Measurements from ENCODE around the gene TACO1. TPM values are rescaled to one million over a fixed set of nuclear protein-coding genes. Genes with fewer than 3 reads are reported as not detected.

Gene TACO1
- polyA plus RNA-seq, 3 donors = 11.5 to 18.9 (median 17.8) TPM

Other genes starting within 250 kb of the TACO1 start
- 10 to 100 TPM; 12.3 to 65.8 (median 16.0) TPM for gene CYB561, start 154.6 kb upstream of the TACO1 start, polyA plus RNA-seq
- gene ACE, start 123.8 kb upstream of the TACO1 start, polyA plus RNA-seq = 1 to 10 TPM; 2.2 to 7.6 (median 5.7) TPM
- gene KCNH6, start 77.5 kb upstream of the TACO1 start, polyA plus RNA-seq = under 1 TPM in 2 of 3 donors, not detected in 1; 0.06 to 0.92 TPM
- gene DCAF7, start 50.4 kb upstream of the TACO1 start, polyA plus RNA-seq = 10 to 100 TPM; 12.9 to 21.1 (median 18.2) TPM
- 10 to 100 TPM in 2 of 3 donors, 1 to 10 TPM in 1; 9.7 to 34.4 (median 22.7) TPM for gene MAP3K3, start 21.5 kb downstream of the TACO1 start, polyA plus RNA-seq
- 10 to 100 TPM; 10.4 to 18.8 (median 14.2) TPM for gene LIMD2, start 99.2 kb downstream of the TACO1 start, polyA plus RNA-seq
- gene STRADA, start 140.9 kb downstream of the TACO1 start, polyA plus RNA-seq = 10 to 100 TPM; 10.7 to 17.5 (median 16.6) TPM
- gene CCDC47, start 172.7 kb downstream of the TACO1 start, polyA plus RNA-seq = 10 to 100 TPM; 24.0 to 67.4 (median 35.6) TPM
- gene DDX42, start 173.3 kb downstream of the TACO1 start, polyA plus RNA-seq = 10 to 100 TPM; 63.1 to 93.2 (median 71.4) TPM
- gene PSMC5, start 226.5 kb downstream of the TACO1 start, polyA plus RNA-seq = 100 to 1,000 TPM in 2 of 3 donors, 10 to 100 TPM in 1; 78.4 to 204 (median 141) TPM
- 10 to 100 TPM; 14.5 to 21.9 (median 21.3) TPM for gene FTSJ3, start 226.8 kb downstream of the TACO1 start, polyA plus RNA-seq
- gene SMARCD2, start 241.8 kb downstream of the TACO1 start, polyA plus RNA-seq = 10 to 100 TPM; 60.3 to 91.2 (median 62.3) TPM

Measured in adipose tissue (tissue), 3 donors.